ENCODE measurements around the gene FIGNL2.
"Not testable (repeated sequence)": the region's sequence is repeated elsewhere in the genome, so short reads cannot be mapped to it uniquely, and the experiment has no call there.

The FIGNL2 gene

GRCh38 chr12:51848326-51848727 is at the start of gene FIGNL2:
TSS of gene FIGNL2 (minus strand) at chr12:51848718. CDS start at chr12:51822413, 26,305 bp downstream.
- no peak for TF ChIP-seq ZNF274 (IDR thresholded peaks at IDR 0.05; ENCODE audit: low read depth, low read length)

GRCh38 chr12:51897181-51897580 is 48.7 kb upstream of the FIGNL2 start:
- H3K4me3 ChIP-seq (ENCODE audit: low read length) = no peak overlapping the region
- no peak for TF ChIP-seq ZNF274 (IDR thresholded peaks at IDR 0.05; ENCODE audit: low read depth, low read length)

More at GRCh38 chr12:51848326-51848727, at the start of gene FIGNL2:
- H3K4me3 ChIP-seq (ENCODE audit: low read length) = no peak within 1 kb of the TSS

GRCh38 chr12:51896236-51896635 is 47.7 kb upstream of the FIGNL2 start:
- no peak overlapping the region for H3K4me3 ChIP-seq (ENCODE audit: low read length)
- no peak for TF ChIP-seq ZNF274 (IDR thresholded peaks at IDR 0.05; ENCODE audit: low read depth, low read length)

GRCh38 chr12:51895378-51896135 is 47.0 kb upstream of the FIGNL2 start:
- H3K4me3 ChIP-seq (ENCODE audit: low read length) = no peak overlapping the region
- TF ChIP-seq ZNF274 (IDR thresholded peaks at IDR 0.05; ENCODE audit: low read depth, low read length) = no peak

GRCh38 chr12:51893786-51894185 is 45.3 kb upstream of the FIGNL2 start:
- no peak overlapping the region for H3K4me3 ChIP-seq (ENCODE audit: low read length)
- no peak for TF ChIP-seq ZNF274 (IDR thresholded peaks at IDR 0.05; ENCODE audit: low read depth, low read length)

- no peak overlapping the region for H3K4me3 ChIP-seq (ENCODE audit: low read length)
- TF ChIP-seq ZNF274 (IDR thresholded peaks at IDR 0.05; ENCODE audit: low read depth, low read length) = no peak
Observed at GRCh38 chr12:51891843-51892242, 43.3 kb upstream of the FIGNL2 start.

GRCh38 chr12:51890511-51891171 is 42.1 kb upstream of the FIGNL2 start:
- H3K4me3 ChIP-seq (ENCODE audit: low read length) = no peak overlapping the region
- TF ChIP-seq ZNF274 (IDR thresholded peaks at IDR 0.05; ENCODE audit: low read depth, low read length) = no peak

- TF ChIP-seq ZNF274 (IDR thresholded peaks at IDR 0.05; ENCODE audit: low read depth, low read length) = no peak
Observed at GRCh38 chr12:51890133-51890464, 41.6 kb upstream of the FIGNL2 start.

GRCh38 chr12:51889216-51890132 is 41.0 kb upstream of the FIGNL2 start:
- no peak overlapping the region for H3K4me3 ChIP-seq (ENCODE audit: low read length)

More at GRCh38 chr12:51890133-51890464, 41.6 kb upstream of the FIGNL2 start:
- H3K4me3 ChIP-seq (ENCODE audit: low read length) = no peak overlapping the region

GRCh38 chr12:51888316-51889215 is 40.0 kb upstream of the FIGNL2 start:
- no peak for TF ChIP-seq ZNF274 (IDR thresholded peaks at IDR 0.05; ENCODE audit: low read depth, low read length)
- no peak overlapping the region for H3K4me3 ChIP-seq (ENCODE audit: low read length)

More at GRCh38 chr12:51889216-51890132, 41.0 kb upstream of the FIGNL2 start:
- no peak for TF ChIP-seq ZNF274 (IDR thresholded peaks at IDR 0.05; ENCODE audit: low read depth, low read length)

- H3K4me3 ChIP-seq (ENCODE audit: low read length) = no peak within 1 kb of the TSS
- TF ChIP-seq ZNF274 (IDR thresholded peaks at IDR 0.05; ENCODE audit: low read depth, low read length) = no peak
Observed at GRCh38 chr12:51887476-51888315, 39.2 kb upstream of the FIGNL2 start, which contains the start of gene ANKRD33. TSS of gene ANKRD33 (plus strand) at chr12:51888103. CDS start at chr12:51888187, 84 bp downstream.

- no peak overlapping the region for H3K4me3 ChIP-seq (ENCODE audit: low read length)
Observed at GRCh38 chr12:51886021-51886710, 37.6 kb upstream of the FIGNL2 start.

GRCh38 chr12:51885294-51886020 is 36.9 kb upstream of the FIGNL2 start:
- not testable (repeated sequence) for H3K4me3 ChIP-seq (ENCODE audit: low read length)

More at GRCh38 chr12:51886021-51886710, 37.6 kb upstream of the FIGNL2 start:
- no peak for TF ChIP-seq ZNF274 (IDR thresholded peaks at IDR 0.05; ENCODE audit: low read depth, low read length)

All from GM08714 (cell line).